K562 (cell line): Measurements from ENCODE around the gene CYSRT1. TPM values are rescaled to one million over a fixed set of nuclear protein-coding genes. Genes with fewer than 3 reads are reported as not detected.

ENCODE experiments used
- ATAC-seq: fragments of 200-7000 bp; cut with Tn5 transposase; 3 replicates; pipeline ENCODE4 v1.9.1; 2020; ENCODE audit warnings: moderate library complexity
- BruUV-seq: library from RNA; stranded (reverse); fragments of 400-500 nt; replicated peaks from 2 replicates; lab custom pipeline; 2021; lab: Mats Ljungman, UMichigan
- CTCF ChIA-PET: fragments of 300-600 bp; formaldehyde crosslinking; extraction: SDS; loops from one replicate; lab custom pipeline; 2021; ENCODE audit warnings: low intra/inter-chr PET ratio; lab: Yijun Ruan, JAX
- POLR2A ChIA-PET: fragments of 300-600, 350-650 bp; sonication (Branson Sonifier 250); formaldehyde crosslinking; extraction: SDS; loops from one replicate; lab custom pipeline; 2021; ENCODE audit warnings: antibody characterized with exemption, inconsistent platforms; lab: Yijun Ruan, JAX
- DNase-seq, 4 experiments: peaks; one replicate each; pipeline versions ENCODE4 v3.0.0 to v3.0.0-alpha.2; 2011 to 2018; ENCODE audit warnings: low spot score in 3 of 4, mixed read lengths in 3 of 4; ENCODE audit errors: extremely low read depth in 1 of 4
- FAIRE-seq: peaks from 2 replicates; lab custom pipeline; 2011; peaks lifted over from hg19 to GRCh38; lab: Jason Lieb, UNC
- H2AFZ ChIP-seq: 2 replicates; pipeline ENCODE4 v1.6.0; 2011; ENCODE audit warnings: low read depth, low read length, control low read depth, inconsistent platforms
- H3K27ac ChIP-seq: fragments of 200-600 bp; 3 replicates; pipeline ENCODE4 v1.8.0; 2011; ENCODE audit warnings: low read depth, mild to moderate bottlenecking, control low read depth, inconsistent platforms, low read length, moderate library complexity, mixed read lengths; ENCODE audit errors: extremely low read depth
- H3K27me3 ChIP-seq, 2 experiments: fragments of 300-600 bp in 1 of 2; 2 replicates in 1 of 2; 3 replicates in 1 of 2; pipeline versions ENCODE4 v1.6.0 to v1.8.0; 2011; ENCODE audit warnings: inconsistent platforms in 2 of 2, low read length in 2 of 2, mild to moderate bottlenecking in 1 of 2, mixed read lengths in 1 of 2, moderate library complexity in 1 of 2; ENCODE audit not compliant: control insufficient read depth in 2 of 2, insufficient read depth in 2 of 2
- H3K36me3 ChIP-seq: fragments of 300-600 bp; 3 replicates; pipeline ENCODE4 v1.8.0; 2011; ENCODE audit warnings: mild to moderate bottlenecking, low read length, inconsistent platforms; ENCODE audit not compliant: control insufficient read depth, insufficient read depth
- H3K4me1 ChIP-seq, 2 experiments: fragments of 200-600 bp in 1 of 2; replicated peaks in 1 of 2; 2 replicates in 1 of 2; 3 replicates in 1 of 2; pipeline versions ENCODE4 v1.5.1 to v1.8.0; 2011; ENCODE audit warnings: inconsistent platforms in 2 of 2, low read length in 2 of 2, mild to moderate bottlenecking in 1 of 2, mixed read lengths in 1 of 2, moderate library complexity in 1 of 2; ENCODE audit not compliant: control insufficient read depth in 2 of 2, insufficient read depth in 2 of 2
- H3K4me2 ChIP-seq: 2 replicates; pipeline ENCODE4 v1.6.1; 2011; ENCODE audit warnings: low read length, control low read depth, inconsistent platforms, mixed read lengths; ENCODE audit not compliant: insufficient read depth
- H3K4me3 ChIP-seq: fragments of 200-600 bp; sonication (generic), shearing (Covaris generic); 2 replicates; pipeline ENCODE4 v1.5.1; 2016; ENCODE audit warnings: control low read depth, inconsistent platforms
- H3K79me2 ChIP-seq: fragments of 200-600 bp; 3 replicates; pipeline ENCODE4 v1.8.0; 2011; ENCODE audit warnings: low read length, inconsistent platforms; ENCODE audit not compliant: control insufficient read depth, insufficient read depth
- H3K9ac ChIP-seq, 2 experiments: 2 replicates each; pipeline versions ENCODE4 v1.6.0 to v1.6.1; 2011; ENCODE audit warnings: low read depth in 2 of 2, low read length in 2 of 2, control low read depth in 1 of 2, inconsistent platforms in 1 of 2, mild to moderate bottlenecking in 1 of 2, mixed read lengths in 1 of 2; ENCODE audit not compliant: insufficient read depth in 1 of 2
- H3K9me1 ChIP-seq: one replicate; pipeline ENCODE4 v1.6.0; 2011; ENCODE audit warnings: inconsistent platforms, mild to moderate bottlenecking, low read length, moderate library complexity; ENCODE audit not compliant: control insufficient read depth, insufficient read depth
- H3K9me3 ChIP-seq: replicated peaks from 2 replicates; pipeline ENCODE4 v1.5.1; 2011; ENCODE audit warnings: low read depth, low read length, inconsistent platforms; ENCODE audit not compliant: control insufficient read depth, insufficient read depth
- H4K20me1 ChIP-seq: replicated peaks from 2 replicates; pipeline ENCODE4 v1.6.1; 2011; ENCODE audit warnings: low read length, inconsistent platforms, mixed read lengths; ENCODE audit not compliant: control insufficient read depth, insufficient read depth
- FOXO4 ChIP-seq: fragments of 450-650 bp; formaldehyde crosslinking; IDR thresholded peaks from 2 replicates; pipeline ENCODE4 v1.4.0; 2020; ENCODE audit warnings: mild to moderate bottlenecking, moderate library complexity
- RBFOX2 ChIP-seq: fragments of 200-400 bp; formaldehyde crosslinking; IDR thresholded peaks from 2 replicates; pipeline ENCODE4 v1.6.1; 2017; ENCODE audit warnings: low read depth, mild to moderate bottlenecking, low read length, moderate library complexity
- SLC30A9 ChIP-seq: fragments of 250-450 bp; sonication (Bioruptor Pico); IDR thresholded peaks from 2 replicates; pipeline ENCODE4 v1.8.0; 2022; ENCODE audit warnings: mild to moderate bottlenecking, moderate library complexity
- WGBS: fragments of 100-300 bp; shearing (Covaris generic); methylation state at CpG from one replicate; pipeline ENCODE4 v1.1.6; 2016; ENCODE audit warnings: low coverage, mixed read lengths; ENCODE audit not compliant: insufficient coverage; ENCODE audit errors: missing lambda C conversion rate; 5-methylcytosine and 5-hydroxymethylcytosine counted together
- in situ Hi-C: fragments of 300-500 bp; cut with MboI; formaldehyde crosslinking; loops from 4 replicates; pipeline ENCODE4 v1.15.0; 2018; ENCODE audit warnings: inconsistent platforms, mixed read lengths
- intact Hi-C: fragments of 100-400 bp; cut with micrococcal nuclease; formaldehyde crosslinking; loops from 2 replicates; pipeline ENCODE4 v1.14.2; 2022
- polyA plus RNA-seq, 8 experiments: library from polyadenylated mRNA; depleted of rRNA in 4 of 8; stranded (reverse) in 5 of 8; unstranded in 3 of 8; fragments of >200 nt; fragmentation: Nextera tagmentation in 2 of 8; fragmentation: Illumina TruSeq in 1 of 8; extraction: Ambion mirVana in 2 of 8; extraction: Trizol in 1 of 8; gene quantifications; 2 replicates each; pipeline versions ENCODE4 v1.2.1 to v1.2.3, GENCODE V29; 2011 to 2014; ENCODE audit warnings: inconsistent platforms in 1 of 8, missing spikeins in 1 of 8
- total RNA-seq, 7 experiments: library from RNA; depleted of rRNA in 6 of 7; stranded (reverse); fragments of >200 nt in 6 of 7; fragmentation: Illumina TruSeq in 2 of 7; extraction: Trizol in 2 of 7; gene quantifications; 2 replicates each; pipeline versions ENCODE4 v1.2.1 to v1.2.3, GENCODE V29; 2011 to 2021; ENCODE audit warnings: low replicate concordance in 1 of 7

The CYSRT1 gene
- total and polyA plus RNA-seq, 9 of the 15 experiments (the other 6 are each of a cell fraction or from before 2014, with no cell fraction given), result 0.04 to 1.4 (median 0.42) TPM; not detected in 3

- Histone ChIP-seq H2AFZ (no peak overlapping the region), H3K4me1 (peaks cover 20 to 83% of the 10 kb centered on the region in 2 experiments), H4K20me1 (peaks cover 8% of the 10 kb centered on the region), H3K9me1 (no peaks in the 10 kb centered on the region), H3K9me3 (no peaks in the 10 kb centered on the region), H3K36me3 (peaks cover 72% of the 10 kb centered on the region; the same call in 2 of the 3 replicates), H3K79me2 (peaks cover 43% of the 10 kb centered on the region), H3K27ac (no peak overlapping the region), H3K27me3 (no peaks in the 10 kb centered on the region), H3K9ac (peak overlapping the region in 1 of 2 experiments; percentile 96; a peak in 1 of 4 replicates), H3K4me3 (no peak overlapping the region), H3K4me2 (no peak overlapping the region)
- ATAC-seq (no peak), DNase-seq (no peak), FAIRE-seq (no peak)
- ChIA-PET CTCF (no interaction called here), POLR2A (no interaction called here)
- in situ Hi-C loops (loop anchor here (5.0 kb wide), 1 partner anchor 41 kb away; the partner anchor contains the start of genes CYSRT1 and RNF224), intact Hi-C loops (no loop called here)
- TF ChIP-seq FOXO4 (CRISPR knock-in tag) (no peak), RBFOX2 (0 out of 2 replicates have a peak, but pooled peaks have one; percentile 15)
- no TSS peak for BruUV-seq
- WGBS, result 97% methylated on average over 13 of the region's 19 CpGs
Observed at GRCh38 chr9:137185921-137186320, 39.1 kb upstream of the CYSRT1 start.

- 27% methylated on average over 4 of the region's 6 CpGs for WGBS
- FAIRE-seq (no peak), ATAC-seq (no peak), DNase-seq (peak in 2 of 4 experiments; percentile 38 to 54)
- Histone ChIP-seq H3K4me2 (peak overlapping the region; percentile 98), H3K27me3 (no peaks in the 10 kb centered on the region), H3K9me3 (no peaks in the 10 kb centered on the region), H3K4me1 (peaks cover 20 to 83% of the 10 kb centered on the region in 2 experiments), H3K27ac (no peak overlapping the region), H3K9me1 (no peaks in the 10 kb centered on the region), H3K79me2 (peaks cover 43% of the 10 kb centered on the region), H2AFZ (no peak overlapping the region), H4K20me1 (peaks cover 8% of the 10 kb centered on the region), H3K36me3 (peaks cover 72% of the 10 kb centered on the region; the same call in 2 of the 3 replicates), H3K4me3 (peak overlapping the region; percentile 98; the same call in 1 of the 2 replicates), H3K9ac (peak overlapping the region in 1 of 2 experiments; percentile 96; a peak in 2 of 4 replicates)
- in situ Hi-C loops (loop anchor here (5.0 kb wide), 1 partner anchor 41 kb away; the partner anchor contains the start of genes CYSRT1 and RNF224), intact Hi-C loops (no loop called here)
- BruUV-seq, result no TSS peak
- ChIA-PET POLR2A (interaction anchor here (0.7 to 6.7 kb wide), 2 partner anchors 16 to 20 kb away, joined by 3 to 56 read pairs; partner anchors contain the start of genes NDOR1, TMEM203 and TPRN), CTCF (no interaction called here)
- TF ChIP-seq RBFOX2 (0 out of 2 replicates have a peak, but pooled peaks have one; percentile 5), SLC30A9 (CRISPR knock-in tag) (no peak)
Observed at GRCh38 chr9:137186385-137186784, 38.6 kb upstream of the CYSRT1 start.
